OCI-LY1 (cell line): ENCODE results near the gene CORIN.
"Not testable (repeated sequence)": the region's sequence is repeated elsewhere in the genome, so short reads cannot be mapped to it uniquely, and the experiment has no call there.

Source experiments
- H2AFZ ChIP-seq: fragments of 200-600 bp; sonication (generic), shearing (Covaris generic); 2 replicates; pipeline ENCODE4 v1.6.0; 2014; ENCODE audit warnings: antibody characterized with exemption, mild to moderate bottlenecking, low read length
- H3F3A ChIP-seq: fragments of 200-600 bp; sonication (generic), shearing (Covaris generic); 2 replicates; pipeline ENCODE4 v1.6.0; 2014; ENCODE audit warnings: mild to moderate bottlenecking, antibody characterized with exemption, low read length, moderate library complexity; ENCODE audit not compliant: insufficient read depth
- H3K27ac ChIP-seq: fragments of 200-600 bp; sonication (generic); 2 replicates; pipeline ENCODE4 v1.5.1; 2014; ENCODE audit warnings: low read length, mixed run types, mild to moderate bottlenecking, low read depth; ENCODE audit not compliant: poor library complexity, severe bottlenecking
- H3K27me3 ChIP-seq: fragments of 200-600 bp; sonication (generic); 2 replicates; pipeline ENCODE4 v1.6.0; 2014; ENCODE audit warnings: antibody characterized with exemption, mild to moderate bottlenecking, low read length, moderate library complexity; ENCODE audit not compliant: insufficient read depth
- H3K36me3 ChIP-seq: fragments of 200-600 bp; sonication (generic); 2 replicates; pipeline ENCODE4 v1.6.1; 2014; ENCODE audit warnings: mild to moderate bottlenecking, antibody characterized with exemption, low read length, moderate library complexity, mixed read lengths; ENCODE audit not compliant: insufficient read depth
- H3K4me1 ChIP-seq: fragments of 200-600 bp; sonication (generic); 2 replicates; pipeline ENCODE4 v1.5.1; 2014; ENCODE audit warnings: mild to moderate bottlenecking, low read length, moderate library complexity; ENCODE audit not compliant: insufficient read depth, severe bottlenecking
- H3K4me2 ChIP-seq: fragments of 200-600 bp; sonication (generic), shearing (Covaris generic); 2 replicates; pipeline ENCODE4 v1.6.1; 2014; ENCODE audit warnings: low read length
- H3K4me3 ChIP-seq: fragments of 200-600 bp; sonication (generic); 2 replicates; pipeline ENCODE4 v1.5.1; 2014; ENCODE audit warnings: low read length, low read depth, mild to moderate bottlenecking, mixed read lengths; ENCODE audit not compliant: poor library complexity, severe bottlenecking
- H3K79me2 ChIP-seq: fragments of 200-600 bp; shearing (Covaris generic); 2 replicates; pipeline ENCODE4 v1.6.1; 2016; ENCODE audit warnings: mixed run types, low read length, mixed read lengths; ENCODE audit not compliant: insufficient read depth
- H3K9ac ChIP-seq: fragments of 200-600 bp; sonication (generic), shearing (Covaris generic); 2 replicates; pipeline ENCODE4 v1.6.1; 2014; ENCODE audit warnings: mild to moderate bottlenecking, low read length, mixed read lengths
- H3K9me2 ChIP-seq: fragments of 200-600 bp; sonication (generic), shearing (Covaris generic); 2 replicates; pipeline ENCODE4 v1.6.1; 2014; ENCODE audit warnings: low read depth, mild to moderate bottlenecking, low read length, mixed read lengths
- H3K9me3 ChIP-seq: fragments of 200-600 bp; shearing (Covaris generic); 2 replicates; pipeline ENCODE4 v1.6.1; 2014; ENCODE audit warnings: low read length, mixed read lengths
- H4K20me1 ChIP-seq: fragments of 200-600 bp; sonication (generic), shearing (Covaris generic); 2 replicates; pipeline ENCODE4 v1.6.0; 2016; ENCODE audit warnings: mild to moderate bottlenecking, low read length; ENCODE audit not compliant: insufficient read depth
- EZH2 ChIP-seq: fragments of 200-600 bp; sonication (generic), shearing (Covaris generic); IDR thresholded peaks from 2 replicates; pipeline ENCODE4 v1.8.0; 2017; ENCODE audit warnings: borderline replicate concordance, mixed run types, mild to moderate bottlenecking, antibody characterized with exemption, low read length, moderate library complexity, mixed read lengths
- TF ChIP-seq, protein P1 (sequence below): fragments of 200-600 bp; sonication (generic), shearing (Covaris generic); IDR thresholded peaks from 2 replicates; pipeline ENCODE4 v1.5.1; 2017; ENCODE audit warnings: mild to moderate bottlenecking, antibody characterized with exemption, low read length, moderate library complexity, mixed read lengths

Gene CORIN

GRCh38 chr4:47695260-47695659 is 142.6 kb downstream of the CORIN start:
- Histone ChIP-seq H2AFZ (no peak overlapping the region), H3K27ac (no peak overlapping the region), H3F3A (no peaks in the 10 kb centered on the region), H3K9me3 (no peaks in the 10 kb centered on the region), H3K79me2 (no peaks in the 10 kb centered on the region), H3K4me3 (no peak overlapping the region), H3K4me2 (no peak overlapping the region), H3K27me3 (no peaks in the 10 kb centered on the region), H3K9ac (no peak overlapping the region), H4K20me1 (no peaks in the 10 kb centered on the region), H3K4me1 (no peaks in the 10 kb centered on the region), H3K9me2 (no peaks in the 10 kb centered on the region), H3K36me3 (no peaks in the 10 kb centered on the region)
- TF ChIP-seq EZH2: no peak
- TF ChIP-seq, protein P1, sequence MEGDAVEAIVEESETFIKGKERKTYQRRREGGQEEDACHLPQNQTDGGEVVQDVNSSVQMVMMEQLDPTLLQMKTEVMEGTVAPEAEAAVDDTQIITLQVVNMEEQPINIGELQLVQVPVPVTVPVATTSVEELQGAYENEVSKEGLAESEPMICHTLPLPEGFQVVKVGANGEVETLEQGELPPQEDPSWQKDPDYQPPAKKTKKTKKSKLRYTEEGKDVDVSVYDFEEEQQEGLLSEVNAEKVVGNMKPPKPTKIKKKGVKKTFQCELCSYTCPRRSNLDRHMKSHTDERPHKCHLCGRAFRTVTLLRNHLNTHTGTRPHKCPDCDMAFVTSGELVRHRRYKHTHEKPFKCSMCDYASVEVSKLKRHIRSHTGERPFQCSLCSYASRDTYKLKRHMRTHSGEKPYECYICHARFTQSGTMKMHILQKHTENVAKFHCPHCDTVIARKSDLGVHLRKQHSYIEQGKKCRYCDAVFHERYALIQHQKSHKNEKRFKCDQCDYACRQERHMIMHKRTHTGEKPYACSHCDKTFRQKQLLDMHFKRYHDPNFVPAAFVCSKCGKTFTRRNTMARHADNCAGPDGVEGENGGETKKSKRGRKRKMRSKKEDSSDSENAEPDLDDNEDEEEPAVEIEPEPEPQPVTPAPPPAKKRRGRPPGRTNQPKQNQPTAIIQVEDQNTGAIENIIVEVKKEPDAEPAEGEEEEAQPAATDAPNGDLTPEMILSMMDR: no peak

GRCh38 chr4:47694322-47694721 is 143.5 kb downstream of the CORIN start:
- no peak for TF ChIP-seq EZH2
- TF ChIP-seq, protein P1: no peak
- H3K9me3 ChIP-seq: no peaks in the 10 kb centered on the region
- no peaks in the 10 kb centered on the region for H3F3A ChIP-seq
- H4K20me1 ChIP-seq: no peaks in the 10 kb centered on the region
- no peak overlapping the region for H3K4me2 ChIP-seq
- H3K27me3 ChIP-seq: no peaks in the 10 kb centered on the region
- H3K36me3 ChIP-seq: no peaks in the 10 kb centered on the region
- H3K4me3 ChIP-seq: no peak overlapping the region
- no peaks in the 10 kb centered on the region for H3K9me2 ChIP-seq
- H2AFZ ChIP-seq: no peak overlapping the region
- H3K79me2 ChIP-seq: no peaks in the 10 kb centered on the region
- no peaks in the 10 kb centered on the region for H3K4me1 ChIP-seq
- H3K27ac ChIP-seq: no peak overlapping the region
- no peak overlapping the region for H3K9ac ChIP-seq

DNA sequence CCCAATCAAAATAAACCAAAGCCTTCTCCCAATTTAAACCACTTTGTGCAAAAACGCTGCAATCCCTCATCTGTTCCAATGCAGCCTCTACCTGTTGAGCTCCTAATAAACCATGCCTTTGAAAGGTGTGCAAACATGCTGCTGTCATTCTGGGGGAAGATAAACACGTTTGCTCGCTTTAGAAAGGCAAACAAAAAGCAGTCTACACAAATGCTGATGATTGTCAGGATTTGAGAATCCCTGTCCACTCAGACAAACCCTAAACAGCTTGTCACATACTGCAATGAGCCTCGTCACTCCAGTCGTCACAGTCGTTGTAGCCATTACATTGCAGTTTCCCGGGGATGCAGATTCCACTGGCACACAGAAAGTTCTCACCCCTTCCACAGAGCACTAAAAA is 145.2 kb downstream of the CORIN start:
- Histone ChIP-seq H3K9ac (no peak overlapping the region), H3K4me3 (no peak overlapping the region), H3K4me2 (no peak overlapping the region), H3K27ac (no peak overlapping the region), H3F3A (no peaks in the 10 kb centered on the region), H4K20me1 (no peaks in the 10 kb centered on the region), H3K36me3 (no peaks in the 10 kb centered on the region), H3K9me2 (no peaks in the 10 kb centered on the region), H3K4me1 (no peaks in the 10 kb centered on the region), H3K9me3 (no peaks in the 10 kb centered on the region), H2AFZ (no peak overlapping the region), H3K79me2 (no peaks in the 10 kb centered on the region), H3K27me3 (no peaks in the 10 kb centered on the region)
- TF ChIP-seq, protein P1: no peak
- no peak for TF ChIP-seq EZH2

DNA sequence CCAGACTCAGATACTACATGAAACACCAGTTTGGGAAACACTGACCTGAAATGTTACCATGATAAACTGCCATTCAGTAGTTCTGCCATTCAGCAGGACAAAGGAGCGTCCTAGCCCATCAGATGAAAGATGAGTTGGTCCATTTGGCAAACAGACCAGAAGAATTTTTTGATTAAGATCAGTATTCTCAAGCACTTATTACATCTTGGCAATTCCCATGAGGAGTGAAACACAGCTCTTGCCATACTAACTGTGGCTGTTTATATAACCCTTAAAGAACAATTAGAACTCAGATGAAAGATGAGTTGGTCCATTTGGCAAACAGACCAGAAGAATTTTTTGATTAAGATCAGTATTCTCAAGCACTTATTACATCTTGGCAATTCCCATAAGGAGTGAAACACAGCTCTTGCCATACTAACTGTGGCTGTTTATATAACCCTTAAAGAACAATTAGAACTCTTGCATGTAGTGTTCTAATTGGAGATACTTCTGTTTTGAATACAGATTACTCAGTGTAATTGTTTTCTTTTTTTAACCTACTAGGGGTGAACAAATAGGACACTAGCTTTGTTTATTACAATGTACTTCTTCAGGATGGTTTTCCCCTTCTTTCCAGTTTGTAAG is 146.0 kb downstream of the CORIN start:
- H3K36me3 ChIP-seq, H3K4me3 ChIP-seq, H3F3A ChIP-seq, H2AFZ ChIP-seq, H3K79me2 ChIP-seq, H3K9me3 ChIP-seq, H3K9me2 ChIP-seq, H3K4me1 ChIP-seq, H3K27me3 ChIP-seq, H4K20me1 ChIP-seq, H3K4me2 ChIP-seq, H3K27ac ChIP-seq, H3K9ac ChIP-seq: not testable (repeated sequence)
